HG03175 (cell line): ENCODE measurements around the gene MORN1.

Experiments
- ATAC-seq: cut with Tn5 transposase; IDR thresholded peaks from one replicate; pipeline ENCODE4 v1.9.1; 2021; ENCODE audit warnings: mild to moderate bottlenecking, moderate library complexity; ENCODE audit not compliant: unreplicated experiment

Gene MORN1

GRCh38 chr1:2388004-2388913, 3.1 kb downstream of the MORN1 start:
- ATAC-seq: no peak

GRCh38 chr1:2386636-2387611, 4.4 kb downstream of the MORN1 start:
- ATAC-seq: no peak

GRCh38 chr1:2385606-2386280, 5.6 kb downstream of the MORN1 start:
- ATAC-seq: no peak

GRCh38 chr1:2384941-2385481, 6.3 kb downstream of the MORN1 start:
- no peak for ATAC-seq

- no peak for ATAC-seq
Measured at GRCh38 chr1:2384130-2384860, 7.1 kb downstream of the MORN1 start.

GRCh38 chr1:2383576-2383975, 7.8 kb downstream of the MORN1 start:
- no peak for ATAC-seq

- no peak for ATAC-seq
Measured at GRCh38 chr1:2382621-2383361, 8.6 kb downstream of the MORN1 start.

- no peak for ATAC-seq
Measured at GRCh38 chr1:2381741-2382620, 9.4 kb downstream of the MORN1 start.

GRCh38 chr1:2380816-2381591, 10.3 kb downstream of the MORN1 start:
- no peak for ATAC-seq

GRCh38 chr1:2379733-2380404, 11.5 kb downstream of the MORN1 start:
- no peak for ATAC-seq

GRCh38 chr1:2378956-2379732, 12.2 kb downstream of the MORN1 start:
- ATAC-seq: no peak

GRCh38 chr1:2378441-2378851, 12.9 kb downstream of the MORN1 start:
- no peak for ATAC-seq

- ATAC-seq: no peak
Measured at GRCh38 chr1:2377751-2378440, 13.5 kb downstream of the MORN1 start.

- no peak for ATAC-seq
Measured at GRCh38 chr1:2376931-2377672, 14.3 kb downstream of the MORN1 start.

- ATAC-seq: no peak
Measured at GRCh38 chr1:2376261-2376741, 15.1 kb downstream of the MORN1 start.
